GM23248 (cell line): ENCODE data around the gene IL36G. TPM values are rescaled to one million over a fixed set of nuclear protein-coding genes. Genes with fewer than 3 reads are reported as not detected.
"Not testable (repeated sequence)": the region's sequence is repeated elsewhere in the genome, so short reads cannot be mapped to it uniquely, and the experiment has no call there.

Experiments used
- DNase-seq: peaks from one replicate; pipeline ENCODE4 v3.0.0-alpha.2; 2015
- H2AFZ ChIP-seq: fragments of 200-600 bp; sonication (generic); 2 replicates; pipeline ENCODE4 v1.6.1; 2016; ENCODE audit warnings: antibody characterized with exemption
- H3F3A ChIP-seq: fragments of 200-600 bp; sonication (generic); 2 replicates; pipeline ENCODE4 v1.6.1; 2016; ENCODE audit warnings: mild to moderate bottlenecking, antibody characterized with exemption, mixed run types; ENCODE audit not compliant: insufficient read depth
- H3K27ac ChIP-seq: fragments of 200-600 bp; sonication (generic); 2 replicates; pipeline ENCODE4 v1.5.1; 2016; ENCODE audit warnings: mild to moderate bottlenecking
- H3K27me3 ChIP-seq: fragments of 200-600 bp; sonication (generic); replicated peaks from 2 replicates; pipeline ENCODE4 v1.6.1; 2016; ENCODE audit warnings: mild to moderate bottlenecking; ENCODE audit not compliant: insufficient read depth
- H3K36me3 ChIP-seq: fragments of 200-600 bp; sonication (generic); 2 replicates; pipeline ENCODE4 v1.6.1; 2016; ENCODE audit warnings: low read depth, mild to moderate bottlenecking
- H3K4me1 ChIP-seq: fragments of 200-600 bp; sonication (generic); 2 replicates; pipeline ENCODE4 v1.6.1; 2016; ENCODE audit warnings: mild to moderate bottlenecking; ENCODE audit not compliant: insufficient read depth
- H3K4me2 ChIP-seq: fragments of 200-600 bp; sonication (generic); one replicate; pipeline ENCODE4 v1.6.1; 2016; ENCODE audit warnings: mild to moderate bottlenecking; ENCODE audit not compliant: unreplicated experiment
- H3K4me3 ChIP-seq: fragments of 200-600 bp; sonication (generic); 2 replicates; pipeline ENCODE4 v1.5.1; 2016; ENCODE audit warnings: mild to moderate bottlenecking
- H3K79me2 ChIP-seq: fragments of 200-600 bp; sonication (generic); 2 replicates; pipeline ENCODE4 v1.6.1; 2016; ENCODE audit warnings: mild to moderate bottlenecking; ENCODE audit not compliant: insufficient read depth
- H3K9ac ChIP-seq: fragments of 200-600 bp; sonication (generic); 2 replicates; pipeline ENCODE4 v1.6.1; 2016; ENCODE audit warnings: mild to moderate bottlenecking
- H3K9me2 ChIP-seq: fragments of 200-600 bp; sonication (generic); 2 replicates; pipeline ENCODE4 v1.6.1; 2016; ENCODE audit warnings: mixed run types, mild to moderate bottlenecking, moderate library complexity; ENCODE audit not compliant: insufficient read depth
- H3K9me3 ChIP-seq: fragments of 200-600 bp; sonication (generic); one replicate; pipeline ENCODE4 v1.6.1; 2017; ENCODE audit warnings: low read depth
- H4K20me1 ChIP-seq: fragments of 200-600 bp; sonication (generic); 2 replicates; pipeline ENCODE4 v1.6.0; 2016; ENCODE audit not compliant: insufficient read depth
- EZH2 ChIP-seq: fragments of 200-600 bp; sonication (generic); IDR thresholded peaks from 2 replicates; pipeline ENCODE4 v1.6.1; 2018; ENCODE audit warnings: antibody characterized with exemption, mild to moderate bottlenecking; ENCODE audit not compliant: insufficient read depth, poor library complexity, severe bottlenecking
- EZH2phosphoT487 ChIP-seq: fragments of 200-600 bp; sonication (generic); IDR thresholded peaks from 2 replicates; pipeline ENCODE4 v1.6.1; 2018; ENCODE audit warnings: antibody characterized with exemption, moderate library complexity, mild to moderate bottlenecking, low read depth; ENCODE audit not compliant: insufficient read depth
- whole genome bisulfite sequencing, 2 experiments: methylation state at CpG; one replicate each; pipeline ENCODE4 v1.1.6; 2015 to 2017; ENCODE audit warnings: low lambda C conversion rate in 2 of 2, low coverage in 1 of 2; ENCODE audit errors: missing lambda C conversion rate in 2 of 2; 5-methylcytosine and 5-hydroxymethylcytosine counted together
- in situ Hi-C: fragments of 300-500 bp; cut with MboI; formaldehyde crosslinking; loops from 2 replicates; pipeline ENCODE4 v1.15.0; 2020
- polyA plus RNA-seq: library from polyadenylated mRNA; unstranded; fragments of >200 nt; fragmentation: Nextera tagmentation; extraction: Ambion mirVana; gene quantifications from 2 replicates; pipeline ENCODE4 v1.2.1, GENCODE V29; 2016
- total RNA-seq: library from RNA; depleted of rRNA; stranded (reverse); fragments of >200 nt; shearing (Covaris generic); gene quantifications from 2 replicates; pipeline ENCODE4 v1.2.3, GENCODE V29; 2014; rRNA removed

IL36G gene
- not detected in 2 replicates for total RNA-seq
- not detected in 2 replicates for polyA plus RNA-seq

DNA sequence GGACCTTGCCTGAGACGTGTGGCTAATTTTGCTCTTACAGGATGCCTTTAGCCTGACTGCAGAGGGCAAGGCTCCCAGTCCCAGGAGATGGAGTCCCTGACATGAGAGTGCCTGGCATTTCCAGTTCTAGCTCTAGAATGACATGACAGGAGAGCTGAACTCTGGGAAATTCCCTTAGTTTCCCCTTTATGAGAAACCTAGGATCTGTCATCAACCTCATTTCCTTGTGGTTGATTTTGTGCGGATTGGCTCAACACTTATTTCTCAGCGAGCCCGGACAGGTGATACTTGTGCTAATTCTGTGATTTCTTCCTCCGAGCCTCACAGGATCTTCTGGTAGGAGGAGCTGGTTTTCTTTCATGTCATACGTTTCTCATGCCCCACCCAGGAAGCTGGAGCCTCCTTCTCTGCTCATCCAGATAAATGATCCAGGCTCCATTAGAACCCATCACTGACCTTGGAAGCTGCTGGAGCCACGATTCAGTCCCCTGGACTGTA is at the start of gene IL36G:
TSS of gene IL36G (plus strand) at position 448 of the 498 bp plus-strand sequence. CDS start 633 bp downstream, outside the sequence.
- no peaks in the 10 kb centered on the region for H3K4me1 ChIP-seq
- no peaks in the 10 kb centered on the region for H4K20me1 ChIP-seq
- H3K36me3 ChIP-seq = no peaks in the 10 kb centered on the region
- H3K27me3 ChIP-seq = peaks cover 58% of the 10 kb centered on the region
- no peak for TF ChIP-seq EZH2
- TF ChIP-seq EZH2phosphoT487 = no peak
- no peak within 1 kb of the TSS for H3K4me3 ChIP-seq
- H2AFZ ChIP-seq = no peak within 1 kb of the TSS
- H3K9ac ChIP-seq = no peak within 1 kb of the TSS
- in situ Hi-C loops = no loop called here
- no peaks in the 10 kb centered on the region for H3K9me3 ChIP-seq
- H3K4me2 ChIP-seq = no peak within 1 kb of the TSS
- H3K9me2 ChIP-seq = no peaks in the 10 kb centered on the region
- no peak for DNase-seq
- H3F3A ChIP-seq = no peaks in the 10 kb centered on the region
- WGBS, 2 experiments = 41 to 42% methylated on average over 7 of the region's 7 CpGs
- H3K27ac ChIP-seq = no peak within 1 kb of the TSS
- no peaks in the 10 kb centered on the region for H3K79me2 ChIP-seq

DNA sequence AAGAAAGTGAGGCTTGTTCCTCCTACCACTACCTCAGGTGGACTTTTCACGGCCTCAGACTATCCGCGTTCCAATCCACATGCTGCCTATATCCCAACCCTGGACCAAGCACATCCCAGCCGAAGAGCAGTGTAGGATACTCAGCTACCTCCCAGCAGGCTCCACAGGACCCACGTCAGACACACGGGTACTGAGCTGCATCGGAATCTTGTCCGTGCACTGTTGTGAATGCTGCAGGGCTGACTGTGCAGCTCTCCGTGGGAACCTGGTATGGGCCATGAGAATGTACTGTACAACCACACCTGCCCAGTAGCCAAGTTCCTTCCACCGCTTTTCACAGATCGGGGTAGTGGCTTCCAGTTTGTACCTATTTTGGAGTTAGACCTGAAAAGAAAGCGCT is 44.5 kb upstream of the IL36G start:
- no peaks in the 10 kb centered on the region for H3K79me2 ChIP-seq
- no peak overlapping the region for H3K4me3 ChIP-seq
- peaks cover 40% of the 10 kb centered on the region for H3K27me3 ChIP-seq
- H3K9ac ChIP-seq = no peak overlapping the region
- TF ChIP-seq EZH2phosphoT487 (no peak), EZH2 (no peak)
- in situ Hi-C loops = loop anchor here (25.0 kb wide), 1 partner anchor 321 kb away; no protein-coding TSS in a partner anchor
- no peak overlapping the region for H2AFZ ChIP-seq
- no peak overlapping the region for H3K4me2 ChIP-seq
- WGBS, 2 experiments = 81 to 86% methylated on average over 12 of the region's 12 CpGs
- H3K4me1 ChIP-seq = no peaks in the 10 kb centered on the region
- H3K36me3 ChIP-seq = no peaks in the 10 kb centered on the region
- no peak overlapping the region for H3K27ac ChIP-seq
- DNase-seq = no peak
- H3F3A ChIP-seq = no peaks in the 10 kb centered on the region
- H4K20me1 ChIP-seq = no peaks in the 10 kb centered on the region
- no peaks in the 10 kb centered on the region for H3K9me2 ChIP-seq
- no peaks in the 10 kb centered on the region for H3K9me3 ChIP-seq

DNA sequence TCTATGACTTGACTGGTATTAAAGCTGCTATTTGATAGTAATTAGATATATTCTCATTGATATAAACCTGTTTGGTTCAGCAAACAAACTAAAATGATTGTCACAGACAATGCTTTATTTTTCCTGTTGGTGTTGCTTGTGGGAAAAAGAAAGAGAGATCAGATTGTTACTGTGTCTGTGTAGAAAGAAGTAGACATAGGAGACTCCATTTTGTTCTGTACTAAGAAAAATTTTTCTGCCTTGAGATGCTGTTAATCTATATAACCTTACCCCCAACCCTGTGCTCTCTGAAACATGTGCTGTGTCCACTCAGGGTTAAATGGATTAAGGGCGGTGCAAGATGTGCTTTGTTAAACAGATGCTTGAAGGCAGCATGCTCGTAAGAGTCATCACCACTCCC is 43.7 kb upstream of the IL36G start:
- H3K4me3 ChIP-seq, H4K20me1 ChIP-seq, H3K9me2 ChIP-seq, H3K36me3 ChIP-seq, H3K9ac ChIP-seq, H3K27ac ChIP-seq, H2AFZ ChIP-seq, H3K4me2 ChIP-seq, H3F3A ChIP-seq, H3K4me1 ChIP-seq, H3K9me3 ChIP-seq, DNase-seq, H3K79me2 ChIP-seq: not testable (repeated sequence)
- in situ Hi-C loops = loop anchor here (25.0 kb wide), 1 partner anchor 322 kb away; no protein-coding TSS in a partner anchor
- H3K27me3 ChIP-seq = peaks cover 32% of the 10 kb centered on the region
- WGBS, 2 experiments = 18 to 20% methylated on average over 2 of the region's 2 CpGs

DNA sequence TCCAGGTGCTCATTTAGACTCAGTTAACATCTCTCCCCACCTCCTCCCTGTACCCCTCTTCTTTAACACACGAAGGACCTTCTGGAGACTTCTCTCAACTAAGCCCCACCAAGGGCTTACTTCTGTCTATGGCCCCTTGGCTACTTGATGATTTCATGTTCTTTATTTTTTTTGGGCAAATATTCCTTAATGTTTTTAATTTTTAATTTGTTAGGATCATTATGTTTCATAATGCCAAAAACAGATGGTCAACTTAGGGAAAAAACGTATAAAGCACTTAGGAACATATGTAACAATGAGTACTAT is 40.9 kb upstream of the IL36G start:
- Histone ChIP-seq H3K79me2 (no peaks in the 10 kb centered on the region), H3K27ac (no peak overlapping the region), H3K9ac (no peak overlapping the region), H3K4me1 (no peaks in the 10 kb centered on the region), H3K27me3 (peaks cover 38% of the 10 kb centered on the region), H2AFZ (no peak overlapping the region), H3K4me2 (no peak overlapping the region), H4K20me1 (no peaks in the 10 kb centered on the region), H3K9me3 (no peaks in the 10 kb centered on the region), H3K9me2 (no peaks in the 10 kb centered on the region), H3K4me3 (no peak overlapping the region), H3F3A (no peaks in the 10 kb centered on the region), H3K36me3 (no peaks in the 10 kb centered on the region)
- in situ Hi-C loops = loop anchor here (25.0 kb wide), 1 partner anchor 325 kb away; no protein-coding TSS in a partner anchor
- no peak for DNase-seq
- TF ChIP-seq EZH2 = no peak
- TF ChIP-seq EZH2phosphoT487 = no peak
- WGBS, 2 experiments = 19% methylated on average over 2 of the region's 2 CpGs

DNA sequence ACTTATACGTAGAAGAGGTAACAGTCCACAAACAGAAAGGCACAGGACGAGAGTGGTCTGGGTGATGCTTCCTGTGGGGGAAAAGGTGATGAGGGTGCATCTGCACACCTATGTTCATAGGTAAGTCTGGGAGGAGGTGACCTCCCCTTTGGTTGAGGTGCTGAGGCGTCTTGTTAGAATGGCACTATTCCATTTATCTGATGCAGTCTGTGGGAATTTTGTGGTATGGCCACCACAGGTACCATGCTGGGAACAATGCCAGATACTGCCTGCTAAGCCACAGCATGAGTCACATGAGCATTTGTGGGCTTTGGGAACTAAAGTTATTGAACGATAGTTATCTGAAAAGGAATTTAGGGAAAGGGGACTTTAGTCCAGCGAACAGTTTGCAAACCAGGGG is 38.9 kb upstream of the IL36G start:
- Histone ChIP-seq H3K79me2 (no peaks in the 10 kb centered on the region), H3K36me3 (no peaks in the 10 kb centered on the region), H3F3A (no peaks in the 10 kb centered on the region), H3K9ac (no peak overlapping the region), H3K4me1 (no peaks in the 10 kb centered on the region), H3K27ac (no peak overlapping the region), H3K4me2 (no peak overlapping the region), H3K9me2 (no peaks in the 10 kb centered on the region), H3K27me3 (peaks cover 29% of the 10 kb centered on the region), H2AFZ (no peak overlapping the region), H3K4me3 (no peak overlapping the region), H3K9me3 (no peaks in the 10 kb centered on the region), H4K20me1 (no peaks in the 10 kb centered on the region)
- no peak for TF ChIP-seq EZH2phosphoT487
- TF ChIP-seq EZH2 = no peak
- WGBS, 2 experiments = 71 to 75% methylated on average over 5 of the region's 5 CpGs
- peak; percentile 30 for DNase-seq
- in situ Hi-C loops = loop anchor here (25.0 kb wide), 1 partner anchor 327 kb away; no protein-coding TSS in a partner anchor
